Daoy (cell line): ENCODE measurements around the gene CDK6. TPM values are rescaled to one million over a fixed set of nuclear protein-coding genes. Genes with fewer than 3 reads are reported as not detected.

Source experiments
- DNase-seq: peaks from one replicate; pipeline ENCODE4 v3.0.0-alpha.2; 2015; ENCODE audit warnings: low read depth
- total RNA-seq: library from RNA; depleted of rRNA; stranded (reverse); fragments of >200 nt; shearing (Covaris generic); gene quantifications from 2 replicates; pipeline ENCODE4 v1.2.3, GENCODE V29; 2014

CDK6 gene
- total RNA-seq, 1 experiment from 2014 or later = 92.9 TPM

- no peak for DNase-seq
These were observed 99.5 kb downstream of the CDK6 start for GRCh38 chr7:92736870-92737269.

GRCh38 chr7:92735707-92736106 is 100.7 kb downstream of the CDK6 start:
- DNase-seq = no peak

- no peak for DNase-seq
These were observed 103.9 kb downstream of the CDK6 start for GRCh38 chr7:92732316-92733036.

GRCh38 chr7:92731335-92732063 is 104.9 kb downstream of the CDK6 start:
- peak; percentile 50 for DNase-seq

- DNase-seq = no peak
These were observed 105.6 kb downstream of the CDK6 start for GRCh38 chr7:92730808-92731207.

- DNase-seq = no peak
These were observed 106.6 kb downstream of the CDK6 start for GRCh38 chr7:92729751-92730150.

- DNase-seq = no peak
These were observed 107.2 kb downstream of the CDK6 start for GRCh38 chr7:92729172-92729571.

- no peak for DNase-seq
These were observed 108.6 kb downstream of the CDK6 start for GRCh38 chr7:92727755-92728154.

- no peak for DNase-seq
These were observed 111.0 kb downstream of the CDK6 start for GRCh38 chr7:92725161-92725925.

- no peak for DNase-seq
These were observed 112.4 kb downstream of the CDK6 start for GRCh38 chr7:92723943-92724342.

- no peak for DNase-seq
These were observed 113.2 kb downstream of the CDK6 start for GRCh38 chr7:92723205-92723604.

GRCh38 chr7:92722541-92722940 is 113.8 kb downstream of the CDK6 start:
- DNase-seq = no peak

GRCh38 chr7:92720604-92721350 is 115.6 kb downstream of the CDK6 start:
- no peak for DNase-seq

- DNase-seq = peak; percentile 88
These were observed 118.2 kb downstream of the CDK6 start for GRCh38 chr7:92717993-92718716.

- DNase-seq = peak; percentile 67
These were observed 118.8 kb downstream of the CDK6 start for GRCh38 chr7:92717623-92717992.

- no peak for DNase-seq
These were observed 119.4 kb downstream of the CDK6 start for GRCh38 chr7:92716825-92717580.

- no peak for DNase-seq
These were observed 120.4 kb downstream of the CDK6 start for GRCh38 chr7:92715963-92716362.

- DNase-seq = peak; percentile 32
These were observed 121.6 kb downstream of the CDK6 start for GRCh38 chr7:92714767-92715166.

GRCh38 chr7:92714280-92714679 is 122.1 kb downstream of the CDK6 start:
- DNase-seq = peak; percentile 34

GRCh38 chr7:92709912-92710311 is 126.5 kb downstream of the CDK6 start:
- no peak for DNase-seq
